Stimulated activated CD8-positive, alpha-beta memory T cell treated with anti-CD3 and anti-CD28 coated beads, Interleukin-2, amount 100 ng/mL, for 1 hour (primary cell): Measurements from ENCODE around the gene SNN.

Experiments used
- DNase-seq, 2 donors: peaks; one replicate each; pipeline ENCODE4 v3.0.0-alpha.2; 2020; ENCODE audit warnings: low read depth in 2 of 2

SNN gene

DNA sequence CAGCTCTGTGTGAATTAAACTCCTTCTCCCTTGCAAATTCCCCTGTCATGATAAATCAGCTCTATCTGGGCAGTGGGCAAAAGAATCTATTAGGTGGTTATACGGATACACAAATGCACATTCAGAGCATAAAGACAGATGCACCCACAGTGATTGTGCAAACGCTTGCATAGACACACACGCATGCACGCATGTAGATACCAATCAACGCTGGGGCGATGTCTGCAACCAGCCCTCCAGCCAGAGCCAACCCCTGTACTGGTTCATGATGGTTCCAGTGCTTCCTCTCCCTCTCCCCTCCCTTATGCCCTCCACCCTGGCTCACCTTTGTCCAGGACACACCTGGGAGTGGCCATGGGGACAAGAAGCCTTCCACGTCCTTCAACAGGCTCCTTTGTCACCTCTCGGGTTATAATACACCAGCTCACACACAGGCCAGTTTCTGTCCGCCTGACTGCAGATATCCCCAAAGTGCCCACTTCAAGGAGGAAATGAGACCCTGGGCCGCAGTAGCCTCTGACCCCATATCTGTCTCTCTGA lies 33.1 kb upstream of the SNN start:
- no peak for DNase-seq

DNA sequence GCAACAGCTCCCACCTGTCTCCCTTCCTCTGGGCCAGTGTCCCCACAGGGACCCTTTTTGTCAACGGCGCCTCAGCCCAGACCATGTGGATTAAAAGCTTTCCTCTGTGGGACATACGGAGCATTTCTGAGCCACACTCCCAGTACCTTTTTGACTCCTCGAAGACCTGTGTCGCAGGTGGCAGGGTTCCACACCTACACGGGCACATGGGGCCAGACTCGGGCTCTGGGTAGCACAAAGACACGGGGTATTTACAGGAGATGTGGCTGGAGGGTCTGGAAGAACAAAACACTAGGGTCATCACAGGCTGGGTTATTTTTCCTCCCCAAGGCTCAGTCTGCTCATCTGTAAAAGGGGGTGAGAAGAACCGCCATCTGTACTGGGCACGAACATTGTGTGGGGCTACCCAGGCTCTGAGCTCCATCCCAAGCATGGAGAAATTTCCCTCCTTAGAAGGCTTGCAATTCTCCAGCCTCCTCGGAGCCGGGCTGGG lies 32.5 kb upstream of the SNN start:
- no peak for DNase-seq

DNA sequence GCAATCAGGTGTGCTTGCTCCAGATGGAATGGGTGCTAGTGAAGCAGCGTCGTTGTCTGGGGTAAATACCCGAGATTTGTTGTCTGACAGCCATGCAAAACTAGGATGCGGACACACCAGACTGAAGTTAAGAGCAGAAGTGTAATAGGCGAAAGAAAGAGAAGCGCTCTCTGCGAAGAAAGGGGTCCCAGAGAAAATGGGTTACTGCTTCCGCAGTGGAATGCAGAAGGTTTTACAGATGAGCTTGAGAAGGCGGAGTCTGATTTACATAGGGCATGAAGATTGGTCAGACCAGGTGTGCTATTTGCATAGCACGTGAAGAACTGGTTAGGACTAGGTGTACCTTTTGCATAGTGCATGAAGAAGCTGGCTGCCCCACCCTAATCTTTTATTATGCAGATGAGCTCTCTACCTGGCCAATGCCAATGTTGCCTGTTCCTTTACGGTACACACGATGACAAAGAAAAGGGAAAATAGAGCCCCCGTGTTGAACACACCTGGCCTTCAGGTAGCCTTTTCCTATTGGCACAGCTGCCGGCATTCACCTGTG lies 32.0 kb upstream of the SNN start:
- no peak for DNase-seq

DNA sequence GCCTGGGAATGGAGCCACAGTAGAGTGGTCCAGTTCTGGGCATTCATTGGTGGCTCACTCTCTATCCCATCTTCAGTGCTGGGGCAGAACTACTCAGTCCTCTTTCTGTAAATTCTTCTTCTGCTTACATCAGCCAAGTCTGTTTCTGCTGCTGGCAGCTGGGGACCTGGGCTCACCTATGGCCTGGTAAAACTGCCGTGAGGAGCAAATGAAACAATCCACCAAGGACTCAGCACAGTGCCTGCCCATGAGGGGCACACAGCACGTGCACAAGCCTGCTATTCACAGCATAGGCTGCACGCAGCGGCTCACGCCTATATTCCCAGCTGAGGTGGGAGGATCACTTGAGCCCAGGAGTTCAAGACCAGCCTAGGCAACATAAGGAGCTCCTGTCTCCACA lies 30.9 kb upstream of the SNN start:
- DNase-seq, result no peak

DNA sequence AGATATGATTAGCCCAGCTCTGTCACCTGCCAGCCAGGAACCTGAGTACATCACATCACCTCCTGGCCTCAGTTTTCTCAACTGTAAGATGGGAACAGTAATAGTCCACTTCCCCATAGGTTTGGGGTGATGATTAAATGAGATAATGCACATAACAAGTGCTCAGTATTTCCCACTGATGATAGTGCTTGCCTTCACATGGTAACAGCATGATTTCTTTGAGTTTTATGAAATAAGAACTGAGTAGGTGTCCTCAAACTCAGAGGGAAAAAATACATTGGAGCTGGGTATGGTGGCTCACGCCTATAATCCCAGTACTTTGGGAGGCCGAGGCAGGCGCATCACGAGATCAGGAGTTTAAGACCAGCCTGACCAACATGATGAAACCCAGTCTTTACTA lies 30.1 kb upstream of the SNN start:
- no peak for DNase-seq

DNA sequence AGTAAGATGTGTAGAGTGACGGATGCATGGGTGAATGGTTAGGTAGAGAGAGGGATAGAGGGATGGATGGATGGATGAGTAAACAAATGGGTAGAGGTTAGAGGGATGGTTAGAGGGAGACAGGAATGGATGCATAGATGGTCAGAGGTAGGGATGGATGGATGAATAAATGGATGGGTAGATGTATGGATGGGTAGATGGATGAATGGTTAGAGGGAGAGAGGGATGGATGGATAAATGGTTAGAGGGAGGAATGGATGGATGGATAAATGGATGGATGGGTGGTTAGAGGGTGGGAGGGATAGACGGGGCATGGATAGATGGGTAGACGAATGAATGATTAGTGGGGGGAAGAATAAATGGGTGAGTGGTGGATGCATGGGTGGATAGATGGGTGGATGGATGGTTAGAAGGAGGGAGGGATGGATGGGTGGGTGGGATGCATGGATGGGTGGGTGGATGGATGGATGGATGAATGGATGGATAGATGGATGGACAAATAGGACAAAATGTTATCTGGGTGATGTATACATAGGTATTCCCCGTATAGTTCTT lies 29.2 kb upstream of the SNN start:
- no peak for DNase-seq

DNA sequence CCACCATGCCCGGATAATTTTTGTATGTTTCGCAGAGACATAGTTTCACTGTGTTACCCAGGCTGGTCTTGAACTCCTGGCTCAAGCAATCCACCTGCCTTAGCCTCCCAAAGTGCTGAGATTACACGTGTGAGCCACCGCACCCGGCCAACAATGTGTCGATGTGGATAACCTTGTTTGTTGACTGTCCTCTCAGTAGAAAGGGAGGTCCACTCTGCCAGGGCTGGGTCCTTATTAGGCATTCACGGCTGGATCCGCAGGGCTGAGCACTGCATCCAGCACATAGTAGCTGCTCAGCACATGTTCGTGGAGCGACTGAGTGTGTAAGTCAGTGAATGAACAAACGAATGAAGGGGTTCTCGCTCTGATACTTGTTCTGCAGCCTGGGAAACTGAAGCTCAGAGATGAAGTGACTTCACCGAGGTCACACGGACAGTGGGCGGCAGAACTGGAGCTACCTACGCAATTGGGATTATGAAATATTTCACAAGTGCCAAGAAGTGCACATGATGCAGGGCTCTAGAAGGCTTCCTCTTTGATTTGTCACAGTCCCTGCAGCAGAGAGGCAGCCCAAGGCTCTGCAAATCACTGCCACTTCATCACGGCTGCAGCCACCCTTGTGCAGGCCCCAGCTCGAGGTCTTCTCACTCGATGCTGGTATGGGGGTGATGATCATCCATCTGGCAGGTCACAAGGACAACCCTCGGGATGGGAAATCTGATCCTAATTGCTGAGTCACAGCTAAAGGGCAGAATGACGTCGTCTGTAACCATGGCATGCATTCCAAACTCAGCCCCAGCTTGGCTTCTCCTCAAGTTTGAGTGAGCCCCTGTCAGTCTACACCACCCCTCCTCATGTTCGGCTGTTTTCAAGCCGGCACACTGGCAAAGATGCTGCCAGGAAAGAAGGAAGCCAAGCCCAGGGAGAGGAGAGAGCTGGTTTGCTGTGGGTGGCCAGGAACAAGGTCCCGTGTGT lies 28.0 kb upstream of the SNN start:
- DNase-seq, result no peak

DNA sequence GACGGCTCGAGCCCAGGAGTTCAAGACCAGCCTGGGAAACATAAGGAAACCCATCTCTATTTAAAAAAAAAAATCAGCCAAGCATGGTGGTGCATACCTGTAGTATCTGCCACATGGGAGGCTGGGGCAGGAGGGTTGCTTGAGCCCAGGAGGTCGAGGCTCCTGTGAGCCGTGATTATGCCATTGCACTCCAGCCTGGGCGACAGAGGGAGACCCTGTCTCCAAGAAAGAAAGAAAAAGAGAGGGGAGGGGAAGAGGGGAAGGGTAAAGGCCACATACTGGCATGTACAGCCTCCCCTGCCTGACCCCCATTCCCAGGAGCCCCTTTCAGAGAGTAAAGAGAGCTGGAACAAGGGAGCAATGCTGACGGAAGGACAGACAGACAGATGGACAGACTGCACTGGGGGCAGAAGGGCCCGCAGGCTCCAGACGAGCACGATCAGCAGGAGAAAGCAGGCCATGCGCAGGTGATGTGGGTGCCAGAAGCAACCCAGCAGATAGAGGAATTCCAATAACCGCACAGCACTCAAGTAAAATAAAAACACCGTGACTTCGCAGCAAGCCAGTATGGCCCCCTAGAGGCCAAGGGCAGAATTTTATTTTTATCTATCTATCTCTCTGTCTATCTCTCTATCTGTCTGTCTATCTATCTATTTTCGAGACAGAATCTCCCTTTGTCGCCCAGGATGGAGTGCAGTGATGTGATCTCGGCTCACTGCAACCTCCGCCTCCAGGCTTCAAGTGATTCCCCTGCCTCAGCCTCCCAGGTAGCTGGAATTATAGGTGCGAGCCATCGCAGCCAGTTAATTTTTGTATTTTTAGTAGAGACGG lies 27.1 kb upstream of the SNN start:
- DNase-seq, result no peak

DNA sequence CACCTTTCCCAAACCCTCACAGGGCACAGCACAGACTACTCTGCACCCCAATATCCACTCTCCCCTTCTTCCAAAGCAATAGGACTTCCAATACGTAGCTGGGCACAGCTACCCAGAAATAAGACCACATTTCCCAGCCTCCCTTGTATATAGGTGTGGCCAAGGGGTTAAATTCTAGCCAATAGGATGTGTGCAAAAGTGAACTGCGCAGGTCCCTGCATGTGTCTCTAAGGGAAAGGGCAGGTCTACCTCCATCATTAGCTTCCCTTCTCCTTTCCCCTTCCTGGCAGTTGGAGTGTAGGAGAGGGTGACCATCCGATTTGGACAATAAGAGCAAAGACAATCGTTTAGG lies 25.5 kb upstream of the SNN start:
- no peak for DNase-seq

DNA sequence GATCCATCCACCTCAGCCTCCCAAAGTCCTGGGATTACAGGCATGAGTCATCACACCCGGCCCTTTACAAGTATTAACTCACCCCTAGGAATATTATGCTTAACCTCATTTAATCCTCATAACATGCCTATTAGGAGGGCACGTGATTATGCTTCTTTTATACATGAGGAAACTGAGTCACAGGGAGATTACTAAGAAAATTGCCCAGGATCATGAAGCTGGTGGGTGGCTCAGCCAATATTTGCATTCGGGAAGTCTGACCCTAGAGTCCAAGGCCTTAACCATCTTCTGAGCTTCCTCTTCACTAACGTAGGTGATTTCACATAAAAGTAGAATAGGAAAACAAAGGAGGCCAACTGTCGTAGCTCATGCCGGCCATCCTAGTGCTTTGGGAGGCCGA lies 19.0 kb upstream of the SNN start:
- DNase-seq, result no peak

DNA sequence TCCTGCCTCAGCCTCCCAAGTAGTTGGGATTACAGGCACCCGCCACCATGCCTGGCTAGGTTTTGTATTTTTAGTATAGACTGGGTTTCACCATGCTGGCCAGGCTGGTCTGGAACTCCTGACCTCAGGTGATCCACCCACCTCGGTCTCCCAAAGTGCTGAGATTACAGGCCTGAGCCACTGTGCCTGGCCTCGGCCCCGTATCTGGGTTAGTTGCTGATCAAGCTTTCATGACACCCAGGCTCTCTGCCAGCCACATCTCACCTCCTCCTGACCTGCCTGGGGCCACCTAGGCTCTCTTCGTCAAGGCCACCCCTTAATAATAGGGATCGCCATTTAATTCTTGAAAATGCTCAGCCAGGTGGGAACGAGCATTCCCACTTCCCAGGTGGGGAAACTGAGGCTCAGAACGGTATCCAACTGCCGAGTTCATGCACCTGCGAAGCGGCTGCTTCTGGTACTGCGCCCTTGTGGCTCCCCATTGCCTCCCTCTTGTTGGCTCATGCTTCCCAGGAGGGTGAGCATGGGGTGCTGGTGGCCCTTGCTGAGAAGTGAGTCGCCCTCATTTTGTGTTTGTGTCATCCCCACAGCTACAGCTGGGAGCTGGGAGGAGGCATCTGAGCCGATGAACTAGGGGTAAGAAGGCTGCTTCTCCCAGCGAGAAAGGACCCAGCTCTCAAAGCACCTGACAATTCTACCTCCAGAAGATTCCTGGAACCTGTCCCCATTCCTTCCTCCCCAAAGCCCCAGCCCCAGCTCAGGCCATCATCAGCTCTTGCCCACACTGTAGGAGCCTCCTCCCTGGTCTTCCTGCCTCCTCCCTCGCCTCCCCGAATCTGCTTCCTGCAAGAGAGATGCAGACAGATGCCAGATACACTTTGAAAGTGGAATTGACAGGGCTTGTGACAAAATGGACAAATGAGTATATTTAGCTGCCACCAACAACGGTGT lies 17.3 kb upstream of the SNN start:
- no peak for DNase-seq

DNA sequence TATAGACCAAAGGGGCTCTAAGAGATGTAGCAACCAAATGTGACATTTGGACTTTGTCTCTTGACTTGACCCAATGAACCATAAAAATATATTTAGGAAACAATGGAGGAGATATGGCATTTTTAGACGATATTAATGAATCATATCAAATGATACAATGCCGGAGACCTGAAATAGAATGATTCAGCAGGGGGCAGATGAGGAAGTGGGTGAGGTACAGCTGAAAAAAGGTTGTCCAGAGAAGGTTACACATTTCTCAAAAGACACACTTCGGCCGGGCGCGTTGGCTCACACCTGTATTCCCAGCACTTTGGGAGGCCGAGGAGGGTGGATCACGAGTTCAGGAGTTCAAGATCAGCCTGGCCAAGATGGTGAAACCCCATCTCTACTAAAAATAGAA lies 16.5 kb upstream of the SNN start:
- no peak for DNase-seq

DNA sequence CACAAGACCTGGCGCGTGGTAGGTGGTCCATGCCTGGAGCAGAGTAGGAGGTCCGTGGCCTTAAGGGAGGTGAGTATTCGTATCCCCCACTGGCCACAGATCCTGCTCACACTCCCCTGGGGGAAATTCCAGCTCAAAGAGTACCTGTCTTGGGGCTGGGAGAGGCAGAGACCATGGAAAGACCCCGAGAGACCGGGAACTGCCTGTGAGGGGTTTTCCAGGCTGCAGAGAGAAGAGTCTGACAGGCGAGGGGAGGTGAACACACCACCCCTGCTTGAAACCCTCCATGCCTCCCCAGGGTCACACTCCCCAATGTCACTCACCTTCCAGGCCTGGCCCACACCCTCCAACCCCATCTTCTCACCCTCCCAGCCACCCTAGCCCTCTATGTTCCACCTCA lies 12.6 kb upstream of the SNN start:
- no peak for DNase-seq

DNA sequence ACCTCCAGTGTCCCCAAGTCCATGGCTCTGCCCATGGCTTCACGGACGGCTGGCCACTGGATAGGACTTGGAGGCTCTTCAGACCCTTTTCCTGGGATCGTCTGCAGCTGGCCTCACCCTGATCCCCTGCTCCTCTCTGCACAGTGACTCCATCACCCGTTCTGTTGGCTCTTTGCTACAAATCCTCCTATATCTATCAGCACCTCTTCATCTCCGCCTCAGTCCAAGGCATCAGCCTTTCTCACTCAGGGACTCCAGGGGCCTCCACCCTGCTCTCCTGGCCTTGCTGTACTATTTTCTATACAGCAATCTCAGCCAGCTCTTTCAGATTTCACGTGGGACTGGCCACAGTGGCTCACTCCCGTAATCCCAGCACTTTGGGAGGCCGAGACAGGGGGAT lies 10.7 kb upstream of the SNN start:
- DNase-seq, result no peak

DNA sequence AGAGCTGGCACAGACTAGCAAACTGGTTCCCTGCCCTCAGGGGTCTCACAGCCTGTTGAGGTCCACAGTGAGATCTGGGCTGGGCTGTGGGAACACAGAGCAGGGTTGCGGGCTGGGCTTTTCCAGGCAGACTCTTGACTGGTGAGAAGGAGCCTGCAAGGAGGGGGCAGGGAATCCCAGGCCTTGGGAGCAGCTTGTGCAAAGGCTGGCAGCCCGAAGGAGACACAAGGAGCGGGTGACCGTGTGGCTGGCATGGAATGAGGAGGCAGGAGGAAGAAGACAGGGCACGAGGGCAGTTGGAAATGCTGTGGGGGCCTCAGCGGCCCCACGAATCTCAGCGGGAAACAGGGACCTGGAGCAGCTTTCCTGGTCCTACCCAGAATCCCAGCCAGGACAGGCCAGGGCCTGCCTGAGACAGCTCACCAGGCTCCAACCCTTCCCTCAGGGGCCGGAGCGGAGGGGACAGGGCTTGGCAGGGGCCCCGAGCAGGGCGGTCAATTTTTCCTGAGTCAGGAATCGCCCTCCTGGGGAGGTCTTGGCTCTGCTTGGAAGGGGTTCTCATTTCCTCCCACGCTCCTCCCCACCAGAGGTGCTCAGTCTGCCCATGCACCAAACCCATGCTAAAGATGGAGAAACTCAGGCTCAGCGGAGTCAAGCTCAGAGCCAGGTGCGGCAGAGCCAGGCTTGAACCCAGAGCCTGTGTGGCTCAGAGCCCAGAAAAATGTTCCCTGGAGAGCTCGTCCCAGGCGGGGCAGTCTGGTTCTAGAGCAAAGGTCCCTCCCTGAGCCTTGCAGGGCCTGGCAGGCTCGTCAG lies 9.2 kb upstream of the SNN start:
- DNase-seq, result no peak

DNA sequence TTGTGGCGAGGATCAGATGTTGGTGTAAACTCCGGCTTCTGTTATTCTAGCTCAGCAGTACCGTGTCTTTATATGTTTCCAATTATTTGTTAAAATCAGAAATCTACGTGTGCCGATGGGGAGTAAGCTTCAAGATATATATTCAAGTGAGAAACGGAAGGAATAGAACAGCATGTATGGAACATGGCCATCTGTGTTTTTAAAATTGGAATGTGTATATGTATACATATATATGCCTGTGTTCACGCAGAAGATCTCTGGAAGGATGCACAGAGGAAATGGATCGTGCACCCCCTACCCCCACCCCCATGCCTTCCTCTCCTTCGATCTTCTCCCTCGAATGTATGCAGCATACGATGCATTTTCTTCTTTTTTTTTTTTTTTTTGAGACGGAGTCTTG lies 7.7 kb upstream of the SNN start:
- no peak for DNase-seq

DNA sequence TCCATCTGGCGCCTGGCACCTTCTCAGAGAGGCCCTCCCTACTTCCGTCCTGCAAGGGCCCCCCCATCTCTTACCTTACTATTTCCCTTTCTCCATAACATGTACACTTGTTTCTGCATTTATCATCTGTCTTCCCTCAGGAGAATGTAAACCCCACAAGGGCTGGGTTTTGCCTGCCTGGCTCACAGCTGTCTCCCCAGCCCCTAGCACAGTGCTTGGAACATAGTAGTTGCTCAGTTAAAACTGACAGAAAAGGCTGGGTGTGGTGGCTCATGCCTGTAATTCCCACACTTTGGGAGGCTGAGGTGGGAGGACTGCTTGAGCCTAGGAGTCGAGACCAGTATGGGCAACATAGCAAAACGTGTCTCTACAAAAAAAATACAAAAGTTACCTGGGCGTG lies 5.7 kb upstream of the SNN start:
- no peak for DNase-seq

DNA sequence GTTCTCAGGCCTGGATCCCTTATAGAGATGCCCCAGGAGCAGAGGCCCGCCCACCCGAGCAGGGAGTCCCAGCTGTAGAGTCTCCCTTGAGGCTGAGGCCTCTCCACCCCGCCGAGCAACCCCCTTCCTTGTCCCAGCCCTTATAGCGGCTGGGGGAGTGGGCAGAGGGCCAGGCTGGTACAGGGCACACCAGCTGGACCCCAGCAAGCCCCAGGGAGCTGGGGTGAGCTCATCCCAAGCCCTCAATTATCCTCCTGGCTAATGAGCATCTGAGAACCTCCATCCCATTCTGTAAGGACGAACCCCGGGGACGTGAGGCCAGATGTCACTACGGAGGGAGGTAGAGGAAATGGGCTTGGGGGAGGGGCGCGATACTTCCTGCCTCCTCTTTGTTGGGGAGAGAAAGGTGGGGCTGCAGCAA lies 3.2 kb upstream of the SNN start:
- no peak for DNase-seq

DNA sequence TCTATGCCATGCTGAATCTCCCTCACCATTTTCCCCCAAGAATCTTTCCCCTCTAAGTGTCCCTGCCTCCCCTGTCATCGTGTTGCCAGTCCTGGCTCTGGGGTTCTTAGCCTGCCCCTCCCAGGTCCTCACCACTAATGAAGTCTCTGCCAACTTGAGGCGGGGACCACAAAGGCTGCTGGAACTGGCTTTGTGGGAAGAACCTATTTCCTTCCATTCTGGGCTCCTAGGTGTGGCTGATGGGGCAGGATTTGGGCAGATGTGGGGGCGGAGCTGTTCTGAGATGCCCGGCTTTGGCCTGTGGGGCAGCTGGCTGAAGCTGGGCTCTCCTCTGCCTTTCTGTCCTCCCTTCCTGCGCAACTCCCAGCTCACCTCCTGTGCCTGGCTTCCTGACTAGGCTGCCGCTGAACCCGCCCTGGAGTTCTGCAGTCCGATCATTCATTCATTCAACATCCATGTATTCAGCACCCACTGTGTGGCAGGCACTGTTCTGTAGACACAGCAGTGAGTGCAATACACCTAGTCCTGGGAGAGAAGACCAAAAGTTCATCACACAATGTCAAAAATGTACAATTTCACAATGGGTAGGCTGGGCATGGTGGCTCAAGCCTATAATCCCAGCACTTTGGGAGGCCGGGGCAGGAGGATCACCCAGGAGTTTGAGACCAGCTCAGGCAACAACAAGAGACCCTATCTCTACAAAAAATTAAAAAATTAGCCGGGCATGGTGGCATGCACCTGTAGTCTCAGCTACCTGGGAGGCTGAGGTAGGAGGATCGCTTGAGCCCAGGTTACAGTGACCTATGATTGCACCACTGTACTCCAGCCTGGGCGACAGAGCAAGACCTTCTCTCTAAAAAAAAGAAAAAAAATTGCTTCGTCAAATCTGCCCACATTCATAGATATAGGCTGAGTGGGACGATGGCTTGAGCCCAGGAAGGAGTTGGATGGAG lies 1.9 kb upstream of the SNN start:
- no peak for DNase-seq
